Brain microvascular endothelial cell (primary cell): ENCODE results near the gene ESPL1.
A peak's percentile ranks its signal among the peaks of the same experiment; 100 is the strongest.
"Not testable (repeated sequence)": the region's sequence is repeated elsewhere in the genome, so short reads cannot be mapped to it uniquely, and the experiment has no call there.

ENCODE experiments used
- DNase-seq: peaks from one replicate; pipeline ENCODE4 v3.0.0-alpha.2; 2020
- H3K27ac ChIP-seq: fragments of 250-450 bp; sonication (Bioruptor Pico); 2 replicates; pipeline ENCODE4 v1.5.1; 2020; ENCODE audit warnings: mild to moderate bottlenecking, moderate library complexity
- H3K27me3 ChIP-seq: fragments of 250-450 bp; sonication (Bioruptor Pico); replicated peaks from 2 replicates; pipeline ENCODE4 v1.5.1; 2020; ENCODE audit warnings: mild to moderate bottlenecking
- H3K36me3 ChIP-seq: fragments of 250-450 bp; sonication (Bioruptor Pico); replicated peaks from 2 replicates; pipeline ENCODE4 v1.5.1; 2020; ENCODE audit warnings: mild to moderate bottlenecking
- H3K4me3 ChIP-seq: 2 replicates; pipeline ENCODE4 v1.5.1; 2011; ENCODE audit warnings: low read depth, mild to moderate bottlenecking, control low read depth, low read length, moderate library complexity
- in situ Hi-C: cut with HindIII; loops from 2 replicates; pipeline ENCODE4 v1.10.0; 2017; ENCODE audit warnings: low sequenced_read_pairs, low pct_ligation_motif_present
- TF ChIP-seq, protein P1 (sequence below): IDR thresholded peaks from 2 replicates; pipeline ENCODE4 v1.5.1; 2011; ENCODE audit warnings: low read depth, mild to moderate bottlenecking, moderate library complexity, low read length, control low read depth, inconsistent platforms; ENCODE audit errors: missing control alignments

Gene ESPL1

DNA sequence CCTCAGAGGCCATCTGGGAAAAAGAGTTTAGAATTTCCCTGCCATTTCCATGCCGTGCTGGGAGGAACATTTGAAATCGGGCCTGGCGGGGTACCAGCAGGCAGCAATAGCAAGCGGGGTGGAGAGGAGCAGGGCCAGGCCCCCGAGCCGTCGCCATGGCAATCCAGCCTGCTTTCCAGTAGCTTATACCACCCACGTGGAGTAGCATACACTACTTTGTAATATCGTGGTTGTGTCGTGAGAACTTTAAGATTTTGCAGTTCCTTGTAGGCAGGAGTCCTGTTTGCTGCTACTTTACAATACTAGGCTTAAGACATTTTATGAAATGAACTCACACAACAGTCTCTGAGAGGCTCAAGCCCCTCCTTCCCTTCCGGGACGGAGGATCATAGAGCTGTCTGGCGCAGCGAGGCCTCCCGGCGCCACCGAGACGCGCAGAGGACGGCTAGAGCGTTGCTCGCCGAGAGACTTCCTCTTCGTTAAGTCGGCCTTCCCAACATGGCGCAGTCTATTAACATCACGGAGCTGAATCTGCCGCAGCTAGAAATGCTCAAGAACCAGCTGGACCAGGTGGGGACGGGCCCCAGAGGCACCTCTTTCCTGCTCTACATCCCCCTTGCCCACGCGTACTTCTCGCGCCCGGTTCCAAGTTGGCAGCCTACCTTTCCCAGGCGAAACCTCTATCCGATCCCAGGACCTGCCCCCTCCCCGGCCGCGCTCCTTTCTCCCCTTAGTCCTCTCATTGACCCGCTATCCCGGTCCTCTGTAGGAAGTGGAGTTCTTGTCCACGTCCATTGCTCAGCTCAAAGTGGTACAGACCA, 27.2 kb downstream of the ESPL1 start, which contains the start of gene PFDN5:
PFDN5 (plus strand) TSS at position 473 of the 821 bp plus-strand sequence; CDS start at position 499, 26 bp downstream.
- TF ChIP-seq, protein P1, sequence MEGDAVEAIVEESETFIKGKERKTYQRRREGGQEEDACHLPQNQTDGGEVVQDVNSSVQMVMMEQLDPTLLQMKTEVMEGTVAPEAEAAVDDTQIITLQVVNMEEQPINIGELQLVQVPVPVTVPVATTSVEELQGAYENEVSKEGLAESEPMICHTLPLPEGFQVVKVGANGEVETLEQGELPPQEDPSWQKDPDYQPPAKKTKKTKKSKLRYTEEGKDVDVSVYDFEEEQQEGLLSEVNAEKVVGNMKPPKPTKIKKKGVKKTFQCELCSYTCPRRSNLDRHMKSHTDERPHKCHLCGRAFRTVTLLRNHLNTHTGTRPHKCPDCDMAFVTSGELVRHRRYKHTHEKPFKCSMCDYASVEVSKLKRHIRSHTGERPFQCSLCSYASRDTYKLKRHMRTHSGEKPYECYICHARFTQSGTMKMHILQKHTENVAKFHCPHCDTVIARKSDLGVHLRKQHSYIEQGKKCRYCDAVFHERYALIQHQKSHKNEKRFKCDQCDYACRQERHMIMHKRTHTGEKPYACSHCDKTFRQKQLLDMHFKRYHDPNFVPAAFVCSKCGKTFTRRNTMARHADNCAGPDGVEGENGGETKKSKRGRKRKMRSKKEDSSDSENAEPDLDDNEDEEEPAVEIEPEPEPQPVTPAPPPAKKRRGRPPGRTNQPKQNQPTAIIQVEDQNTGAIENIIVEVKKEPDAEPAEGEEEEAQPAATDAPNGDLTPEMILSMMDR = peak; percentile 33
- DNase-seq = peak; percentile 89
- H3K27ac ChIP-seq = peak within 1 kb of the TSS; percentile 81
- in situ Hi-C loops = no loop called here
- H3K36me3 ChIP-seq = peaks cover 3% of the 10 kb centered on the region
- H3K4me3 ChIP-seq = peak within 1 kb of the TSS; percentile 95
- no peaks in the 10 kb centered on the region for H3K27me3 ChIP-seq

DNA sequence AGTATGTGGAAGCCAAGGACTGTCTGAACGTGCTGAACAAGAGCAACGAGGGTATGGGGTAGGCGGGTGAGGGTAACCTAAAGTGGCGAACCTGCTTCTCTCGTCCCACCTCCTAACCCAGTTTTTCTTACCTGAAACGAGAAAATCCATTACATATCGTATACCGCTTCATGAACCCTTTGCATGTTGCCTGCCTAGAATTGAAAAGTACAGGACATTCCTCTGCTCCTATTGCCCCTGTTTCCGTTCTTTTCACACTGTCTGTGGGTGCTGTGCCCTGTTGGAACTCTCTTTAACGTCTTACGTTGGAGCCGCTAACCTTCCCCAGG, 27.8 kb downstream of the ESPL1 start:
- H3K27me3 ChIP-seq = no peaks in the 10 kb centered on the region
- TF ChIP-seq, protein P1 = no peak
- peaks cover 3% of the 10 kb centered on the region for H3K36me3 ChIP-seq
- peak overlapping the region; percentile 81 for H3K27ac ChIP-seq
- in situ Hi-C loops = no loop called here
- DNase-seq = no peak
- H3K4me3 ChIP-seq = peak overlapping the region; percentile 95

DNA sequence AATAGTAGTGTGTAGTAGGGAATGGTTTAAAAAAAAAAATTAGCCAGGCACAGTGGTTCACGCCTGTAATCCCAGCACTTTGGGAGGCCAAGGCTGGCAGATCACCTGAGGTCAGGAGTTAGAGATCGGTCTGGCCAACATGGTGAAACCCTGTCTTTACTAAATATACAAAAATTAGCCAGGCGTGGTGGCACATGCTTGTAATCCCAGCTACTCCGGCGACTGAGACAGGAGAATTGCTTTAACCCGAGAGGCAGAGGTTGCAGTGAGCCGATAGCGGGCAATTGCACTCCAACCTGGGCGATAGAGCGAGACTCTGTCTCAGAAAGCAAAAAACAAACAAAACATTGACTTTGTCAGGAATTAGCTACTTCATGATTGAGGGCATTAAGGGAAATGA, 29.0 kb downstream of the ESPL1 start:
- H3K4me3 ChIP-seq, H3K27me3 ChIP-seq, H3K36me3 ChIP-seq, in situ Hi-C loops, DNase-seq: not testable (repeated sequence)
- H3K27ac ChIP-seq = peak overlapping the region; percentile 85

DNA sequence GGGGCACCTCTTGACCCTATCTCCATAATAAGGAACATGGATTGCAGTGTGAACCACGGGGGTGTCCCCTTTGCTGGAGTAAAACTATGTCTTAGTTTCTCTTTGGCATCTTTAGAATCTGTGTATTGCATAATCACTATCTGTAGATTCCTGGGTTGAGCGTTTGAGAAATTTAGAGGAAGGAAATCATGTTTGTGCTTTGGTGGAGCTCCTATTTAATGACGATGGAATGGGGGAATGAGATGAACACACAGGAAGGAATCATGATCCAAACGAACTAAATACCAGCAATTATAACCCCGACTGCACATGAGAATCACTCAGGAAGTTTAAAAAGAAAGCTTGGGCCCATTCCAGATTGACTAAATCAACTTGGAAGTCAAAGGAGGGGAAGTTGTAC, 30.1 kb downstream of the ESPL1 start:
- peak; percentile 69 for DNase-seq
- TF ChIP-seq, protein P1 = no peak
- in situ Hi-C loops = no loop called here
- peaks cover 11% of the 10 kb centered on the region for H3K36me3 ChIP-seq
- H3K4me3 ChIP-seq = no peak overlapping the region
- H3K27me3 ChIP-seq = no peaks in the 10 kb centered on the region
- peak overlapping the region; percentile 85 for H3K27ac ChIP-seq

DNA sequence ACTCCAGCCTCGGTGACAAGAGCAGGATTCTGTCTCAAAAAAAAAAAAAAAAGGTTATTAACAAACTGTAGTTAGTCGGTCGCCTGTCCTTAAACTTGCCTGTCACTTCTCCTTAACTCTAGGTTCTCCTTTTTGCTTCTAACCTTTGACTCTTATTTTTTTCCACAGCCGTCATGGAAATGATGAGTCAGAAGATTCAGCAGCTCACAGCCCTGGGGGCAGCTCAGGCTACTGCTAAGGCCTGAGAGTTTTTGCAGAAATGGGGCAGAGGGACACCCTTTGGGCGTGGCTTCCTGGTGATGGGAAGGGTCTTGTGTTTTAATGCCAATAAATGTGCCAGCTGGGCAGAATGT, 31.0 kb downstream of the ESPL1 start:
- TF ChIP-seq, protein P1 = peak; percentile 21
- peak; percentile 67 for DNase-seq
- Histone ChIP-seq H3K4me3 (peak overlapping the region; percentile 96), H3K27ac (peak overlapping the region; percentile 85), H3K27me3 (no peaks in the 10 kb centered on the region), H3K36me3 (peaks cover 14% of the 10 kb centered on the region)
- in situ Hi-C loops = no loop called here

DNA sequence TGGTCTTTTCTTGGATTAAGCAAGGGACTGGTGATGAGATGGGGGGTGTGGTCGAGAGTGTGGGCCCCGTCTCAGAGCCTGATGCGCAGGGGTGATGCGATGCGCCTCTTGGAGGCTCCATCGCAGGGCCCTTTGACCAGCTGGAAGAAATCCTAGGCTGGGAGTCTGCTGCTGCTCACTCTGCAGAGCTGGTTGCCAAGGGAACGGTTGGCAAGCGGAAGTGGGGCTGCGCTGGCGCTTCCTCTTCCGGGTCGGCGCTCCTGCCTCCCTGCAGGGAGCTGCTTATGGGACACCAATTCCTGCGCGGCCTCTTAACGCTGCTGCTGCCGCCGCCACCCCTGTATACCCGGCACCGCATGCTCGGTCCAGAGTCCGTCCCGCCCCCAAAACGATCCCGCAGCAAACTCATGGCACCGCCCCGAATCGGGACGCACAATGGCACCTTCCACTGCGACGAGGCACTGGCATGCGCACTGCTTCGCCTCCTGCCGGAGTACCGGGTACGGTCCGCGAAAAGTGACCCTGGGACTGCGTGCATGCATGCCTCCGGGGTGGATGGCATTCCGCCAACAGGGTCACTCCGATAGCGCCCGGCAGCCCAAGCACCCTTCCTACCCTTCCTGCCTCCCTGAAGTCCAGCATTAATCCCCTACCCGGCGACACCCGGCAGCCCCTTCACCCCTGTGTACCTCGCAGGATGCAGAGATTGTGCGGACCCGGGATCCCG, 31.5 kb downstream of the ESPL1 start, which contains the start of gene MYG1:
MYG1 (plus strand) TSS at position 242 of the 727 bp plus-strand sequence; CDS start at position 285, 43 bp downstream.
- peaks cover 14% of the 10 kb centered on the region for H3K36me3 ChIP-seq

More for the DNA sequence above, 31.5 kb downstream of the ESPL1 start, which contains the start of gene MYG1:
- H3K27me3 ChIP-seq = no peaks in the 10 kb centered on the region
- peak within 1 kb of the TSS; percentile 85 for H3K27ac ChIP-seq
- peak; percentile 76 for DNase-seq
- H3K4me3 ChIP-seq = peak within 1 kb of the TSS; percentile 96
- TF ChIP-seq, protein P1 = peak; percentile 51
- in situ Hi-C loops = no loop called here
